GM10266 (cell line): ENCODE data around the gene HOXA2.

Source experiments
- DNase-seq: peaks from one replicate; pipeline ENCODE4 v3.0.0; 2012; ENCODE audit errors: extremely low spot score
- CTCF ChIP-seq: IDR thresholded peaks from 2 replicates; pipeline ENCODE4 v1.5.1; 2012; ENCODE audit warnings: mild to moderate bottlenecking, low read depth; ENCODE audit not compliant: control insufficient read depth, insufficient read depth; ENCODE audit errors: missing control alignments

The HOXA2 gene

GRCh38 chr7:27128034-27128433 lies 25.6 kb upstream of the HOXA2 start:
- DNase-seq, result no peak
- no peak for TF ChIP-seq CTCF

- no peak for DNase-seq
- TF ChIP-seq CTCF, result no peak
Observed at GRCh38 chr7:27126596-27127327, 24.3 kb upstream of the HOXA2 start.

GRCh38 chr7:27125986-27126394 lies 23.5 kb upstream of the HOXA2 start:
- no peak for TF ChIP-seq CTCF
- no peak for DNase-seq

GRCh38 chr7:27124902-27125689 lies 22.6 kb upstream of the HOXA2 start:
- no peak for TF ChIP-seq CTCF

DNA sequence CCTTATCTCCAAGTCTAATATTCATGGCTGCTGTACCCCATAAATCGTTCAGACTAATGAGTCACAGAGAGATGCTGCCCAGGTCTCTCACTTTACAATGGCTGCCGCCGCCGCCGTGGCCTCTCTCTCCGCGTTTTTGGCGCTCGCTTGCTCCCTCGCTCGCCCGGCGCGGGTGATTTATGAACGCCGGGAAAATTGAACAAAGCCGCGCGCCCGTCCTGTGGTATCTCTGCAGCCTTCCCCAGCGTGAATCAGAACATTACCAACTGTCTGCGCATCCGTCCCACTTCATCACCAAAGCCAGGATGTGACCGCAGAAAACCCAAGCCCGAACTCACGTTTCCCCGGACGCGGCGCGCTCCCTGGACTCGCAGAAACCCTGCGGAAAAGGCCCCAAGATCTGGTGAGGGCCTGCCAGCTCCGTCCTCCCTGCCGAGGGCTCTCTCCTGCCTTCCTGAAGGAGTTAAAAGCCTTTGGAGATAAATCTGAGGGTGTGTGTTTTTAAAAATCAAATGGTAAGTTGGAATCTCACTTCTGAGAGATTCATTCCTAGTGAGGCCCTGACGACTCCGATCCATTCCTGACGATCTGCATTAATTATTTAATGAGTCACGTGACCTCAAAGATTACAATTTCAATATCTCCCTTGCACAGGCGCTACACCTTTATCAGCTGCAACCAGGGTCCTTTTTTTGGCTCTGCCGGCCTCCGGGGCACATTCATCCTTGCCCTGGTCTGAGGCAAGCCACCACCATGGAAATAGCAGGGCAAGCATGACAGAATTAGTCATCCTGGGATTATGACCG lies 21.8 kb upstream of the HOXA2 start:
- DNase-seq, result no peak
- TF ChIP-seq CTCF, result no peak

More at GRCh38 chr7:27124902-27125689, 22.6 kb upstream of the HOXA2 start:
- no peak for DNase-seq

DNA sequence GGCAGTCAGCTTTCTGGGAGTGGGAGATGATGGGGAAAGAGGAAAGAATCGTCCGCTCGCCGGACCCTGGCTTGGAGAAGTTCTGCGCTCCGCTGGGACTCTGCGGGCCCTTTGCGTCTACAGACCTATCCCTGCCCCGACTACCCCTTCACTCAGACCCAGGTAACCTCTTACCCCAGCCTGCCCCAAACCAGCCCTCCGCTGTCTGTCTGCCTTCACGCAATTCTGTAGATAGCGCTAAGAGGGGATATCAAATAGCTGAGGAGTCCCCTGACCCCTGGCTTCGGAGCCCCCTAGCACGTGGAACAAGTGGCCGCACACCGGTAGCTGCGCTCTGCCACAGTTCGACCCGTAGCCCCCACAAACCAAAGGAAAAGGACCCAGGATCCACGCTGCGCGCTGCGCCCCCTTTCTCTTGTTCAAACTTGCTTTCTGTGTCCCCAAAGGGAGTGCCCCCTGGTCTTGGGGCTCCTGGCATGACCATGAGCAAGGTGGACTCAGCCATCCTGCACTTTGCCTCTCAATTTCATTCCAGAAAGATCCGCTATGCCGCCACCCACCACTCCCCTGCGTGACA lies 21.1 kb upstream of the HOXA2 start:
- no peak for TF ChIP-seq CTCF
- DNase-seq, result no peak
